ENCODE data around the gene DAP3.
"Not testable (repeated sequence)": the region's sequence is repeated elsewhere in the genome, so short reads cannot be mapped to it uniquely, and the experiment has no call there.

DAP3 gene

DNA sequence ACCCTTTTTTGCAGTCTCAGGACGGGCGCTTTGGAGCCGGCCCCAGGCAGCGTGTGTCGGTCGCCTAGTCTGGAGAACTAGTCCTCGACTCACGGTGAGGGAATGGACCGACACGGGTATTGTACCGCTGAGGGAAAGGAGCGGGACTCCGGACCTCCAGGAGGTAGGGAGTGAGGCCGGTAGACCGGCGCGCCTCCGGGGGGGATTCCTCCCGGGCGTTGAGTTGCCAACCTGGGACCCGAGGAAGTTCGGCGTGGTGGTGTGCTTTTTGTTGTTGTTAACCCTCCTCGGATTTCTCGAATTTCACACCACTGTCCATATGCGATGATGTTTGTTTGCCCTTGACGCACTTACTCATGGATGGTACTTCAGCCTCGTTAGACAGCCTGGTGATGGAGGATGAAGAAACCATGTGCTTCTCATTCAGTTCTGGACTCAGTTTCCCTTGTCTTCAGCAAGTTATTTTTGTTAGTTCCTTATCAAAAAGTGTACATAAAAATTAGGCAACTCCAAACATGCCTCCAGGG, at the start of gene DAP3:
Gene DAP3, plus strand, starts transcription at position 11 of the 527 bp plus-strand sequence. CDS start 20,689 bp downstream, outside the sequence.
- DNase-seq (ENCODE audit: insufficient read length, low spot score), result peak; percentile 85
- TF ChIP-seq POLR2A (IDR thresholded peaks at IDR 0.05; ENCODE audit: low read depth, low read length), result peak; percentile 83
- not testable (repeated sequence) for FAIRE-seq

DNA sequence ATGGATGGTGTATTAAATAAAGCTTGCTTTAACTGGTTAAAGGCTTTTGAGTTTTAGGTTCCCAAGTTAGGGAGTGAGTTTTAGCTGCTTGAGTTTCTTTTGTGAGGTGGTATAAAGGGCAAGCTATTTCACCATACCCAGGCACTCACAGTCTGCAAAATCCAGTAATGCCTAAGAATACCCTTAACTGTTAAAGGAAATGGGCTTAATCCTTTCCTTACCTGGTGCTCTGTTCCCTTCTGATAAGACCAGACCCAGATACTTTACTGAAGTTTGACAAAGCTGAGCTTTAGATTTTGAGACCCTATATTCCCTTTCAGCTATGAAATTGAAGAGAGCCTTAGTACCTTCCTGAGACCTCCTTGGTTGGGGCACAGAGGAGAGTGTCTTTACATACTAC, 48.5 kb upstream of the DAP3 start:
- FAIRE-seq (no peak), DNase-seq (ENCODE audit: insufficient read length, low spot score) (no peak)
- TF ChIP-seq POLR2A (IDR thresholded peaks at IDR 0.05; ENCODE audit: low read depth, low read length), result no peak

DNA sequence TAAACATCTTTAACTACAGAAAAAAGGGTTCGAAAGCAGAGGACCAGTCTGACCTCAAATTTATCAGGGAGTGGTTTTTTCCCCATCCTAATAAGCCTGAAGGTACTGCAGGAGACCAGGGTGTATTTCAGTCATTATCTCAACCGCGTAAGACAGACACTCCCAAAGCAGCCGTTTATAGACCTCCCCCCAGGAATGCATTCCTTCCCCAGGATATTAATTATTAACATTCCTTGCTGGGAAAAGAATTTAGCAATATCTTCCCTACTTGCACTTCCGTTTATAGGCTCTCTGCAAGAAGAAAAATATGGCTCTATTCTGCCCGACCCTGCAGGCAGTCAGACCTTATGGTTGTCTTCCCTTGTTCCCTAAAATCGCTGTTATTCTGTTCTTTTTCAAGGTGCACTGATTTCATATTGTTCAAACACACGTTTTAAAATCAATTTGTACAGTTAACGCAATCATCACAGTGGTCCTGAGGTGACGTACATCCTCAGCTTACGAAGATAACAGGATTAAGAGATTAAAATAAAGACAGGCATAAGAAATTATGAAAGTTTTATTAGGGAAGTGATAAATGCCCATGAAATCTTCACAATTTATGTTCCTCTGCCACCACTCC, 46.2 kb upstream of the DAP3 start:
- not testable (repeated sequence) for DNase-seq (ENCODE audit: insufficient read length, low spot score); FAIRE-seq

DNA sequence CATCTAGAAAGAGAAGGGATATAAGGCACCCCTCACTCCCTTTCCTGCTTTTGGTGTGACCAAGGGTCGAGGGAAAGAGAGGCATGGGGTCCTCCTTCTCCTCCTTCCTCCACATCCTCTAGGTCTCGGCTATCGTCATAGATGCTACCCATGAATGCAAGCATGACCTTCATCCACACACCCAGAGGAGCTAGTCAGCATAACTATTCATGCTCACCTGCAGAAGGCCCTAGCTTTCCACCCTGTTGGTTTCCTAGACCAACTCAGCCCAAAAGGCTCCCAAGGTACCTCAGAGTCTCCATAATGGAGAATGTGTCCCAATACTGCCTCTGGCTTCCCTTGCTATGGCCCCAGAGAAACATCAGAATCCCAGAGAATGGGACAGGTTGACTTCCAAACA, 45.7 kb upstream of the DAP3 start:
- DNase-seq (ENCODE audit: insufficient read length, low spot score) (no peak), FAIRE-seq (no peak)
- TF ChIP-seq POLR2A (IDR thresholded peaks at IDR 0.05; ENCODE audit: low read depth, low read length), result no peak

GRCh38 chr1:155645034-155645598, 43.8 kb upstream of the DAP3 start:
- FAIRE-seq, result no peak
- DNase-seq (ENCODE audit: insufficient read length, low spot score), result no peak
- TF ChIP-seq POLR2A (IDR thresholded peaks at IDR 0.05; ENCODE audit: low read depth, low read length), result no peak

- TF ChIP-seq POLR2A (IDR thresholded peaks at IDR 0.05; ENCODE audit: low read depth, low read length), result no peak
- DNase-seq (ENCODE audit: insufficient read length, low spot score) (no peak), FAIRE-seq (no peak)
These were observed 43.2 kb upstream of the DAP3 start for GRCh38 chr1:155645648-155646047.

GRCh38 chr1:155646307-155646706, 42.6 kb upstream of the DAP3 start:
- TF ChIP-seq POLR2A (IDR thresholded peaks at IDR 0.05; ENCODE audit: low read depth, low read length), result no peak
- no peak for DNase-seq (ENCODE audit: insufficient read length, low spot score)
- FAIRE-seq, result no peak

DNA sequence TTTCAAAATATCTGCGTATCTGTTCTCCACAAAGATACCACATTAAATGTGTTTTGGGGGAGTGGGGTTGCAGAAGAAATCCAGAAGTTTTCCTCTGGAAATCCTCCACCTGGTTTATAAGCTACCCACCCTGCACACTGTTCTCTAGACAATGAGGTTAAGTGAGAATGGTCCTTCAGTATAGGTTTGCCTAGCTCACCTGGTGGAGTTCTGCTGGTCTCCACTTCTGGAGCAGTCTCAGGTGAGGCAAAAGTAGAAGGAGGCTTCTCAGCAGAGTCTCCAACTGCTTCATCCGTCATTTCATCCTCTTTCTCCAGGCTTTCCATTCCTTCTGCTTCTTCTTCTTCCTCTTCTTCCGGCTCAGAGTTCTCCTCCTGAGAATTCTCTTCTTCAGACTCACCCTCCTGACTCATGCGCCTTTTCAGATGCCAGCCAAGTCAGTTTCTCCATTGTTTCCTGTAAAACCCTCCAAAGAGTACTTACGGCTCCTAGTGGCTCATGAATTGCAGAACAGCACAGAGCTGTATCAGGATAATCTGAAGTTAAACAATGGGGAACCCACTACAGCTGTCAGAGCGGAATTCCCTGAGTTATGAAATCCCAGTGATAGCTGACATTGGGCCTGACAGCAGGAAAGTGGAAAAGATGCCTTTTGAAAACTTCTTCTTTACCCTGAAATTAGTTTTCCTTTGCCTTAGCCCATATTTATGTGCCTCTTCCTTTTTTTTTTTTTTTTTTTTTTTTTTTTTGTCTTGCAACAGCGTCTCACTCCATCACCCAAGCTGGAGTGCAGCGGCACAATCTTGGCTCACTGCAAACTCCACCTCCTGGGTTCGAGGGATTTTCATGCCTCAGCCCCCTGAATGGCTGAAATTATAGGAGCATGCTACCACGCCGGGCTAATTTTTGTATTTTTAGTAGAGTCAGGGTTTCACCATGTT, 40.4 kb upstream of the DAP3 start:
- TF ChIP-seq POLR2A (IDR thresholded peaks at IDR 0.05; ENCODE audit: low read depth, low read length), result no peak
- DNase-seq (ENCODE audit: insufficient read length, low spot score) (peak; percentile 56), FAIRE-seq (peak; percentile 83)

DNA sequence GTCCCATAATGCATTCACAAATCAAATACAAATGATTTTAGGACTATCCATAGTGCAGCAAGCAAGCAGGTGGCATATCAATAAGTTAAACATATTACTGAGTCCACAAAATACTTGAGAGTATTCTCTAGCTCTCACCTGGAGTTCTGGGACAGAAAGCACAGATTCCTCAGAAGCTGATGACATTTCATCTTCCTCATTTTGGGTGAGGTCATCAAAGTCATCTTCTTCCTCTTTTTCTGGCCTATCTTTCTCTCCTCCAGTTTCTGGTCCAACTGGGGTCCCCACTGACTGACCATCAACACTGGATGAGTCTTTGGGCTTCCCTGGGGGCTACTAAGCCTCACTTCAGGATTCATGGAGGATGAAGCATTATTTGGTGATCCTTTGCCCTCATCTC, 39.2 kb upstream of the DAP3 start:
- no peak for TF ChIP-seq POLR2A (IDR thresholded peaks at IDR 0.05; ENCODE audit: low read depth, low read length)
- FAIRE-seq, result no peak
- DNase-seq (ENCODE audit: insufficient read length, low spot score), result no peak

- TF ChIP-seq POLR2A (IDR thresholded peaks at IDR 0.05; ENCODE audit: low read depth, low read length), result no peak
- FAIRE-seq, result no peak
- DNase-seq (ENCODE audit: insufficient read length, low spot score), result no peak
These were observed 38.6 kb upstream of the DAP3 start for GRCh38 chr1:155650231-155650757.

DNA sequence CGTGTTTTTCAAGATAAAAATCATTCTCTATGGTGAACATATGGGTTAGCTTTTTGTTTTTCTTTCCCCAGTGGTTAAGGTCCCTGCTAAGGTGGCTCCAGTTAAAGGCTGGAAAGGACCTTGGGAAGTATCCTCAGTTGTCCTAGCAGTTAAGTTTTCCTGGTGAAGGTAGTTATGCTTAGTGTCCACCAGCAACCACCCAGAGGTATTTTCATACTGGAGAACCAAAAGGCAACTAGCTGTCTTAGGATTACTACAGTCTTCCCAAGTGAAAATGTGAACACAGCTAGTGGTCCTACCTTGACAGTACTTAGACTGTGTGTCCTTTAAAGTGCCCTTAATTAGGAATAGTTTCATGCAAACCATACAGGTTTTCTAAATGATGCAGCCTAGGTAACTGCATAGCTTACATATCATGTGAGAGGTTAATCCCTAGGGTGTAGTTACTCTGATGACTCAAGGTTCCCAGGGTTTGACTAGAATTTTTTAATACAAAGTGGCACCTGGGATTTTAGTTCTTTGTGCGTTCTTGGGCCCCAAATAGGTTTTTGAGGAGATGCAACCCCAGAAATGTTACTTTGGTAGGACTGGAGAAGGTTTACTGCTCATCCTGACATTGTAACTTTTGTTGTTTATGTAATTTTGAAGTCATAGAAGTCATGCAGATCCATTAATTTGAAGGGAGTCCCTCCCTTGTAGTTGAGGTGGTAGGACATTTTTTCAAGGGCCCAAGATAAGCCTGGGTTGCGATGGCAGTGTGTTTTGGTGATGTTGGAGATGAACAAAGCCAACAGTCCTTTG, 36.8 kb upstream of the DAP3 start:
- FAIRE-seq (no peak), DNase-seq (ENCODE audit: insufficient read length, low spot score) (no peak)
- TF ChIP-seq POLR2A (IDR thresholded peaks at IDR 0.05; ENCODE audit: low read depth, low read length), result no peak

DNA sequence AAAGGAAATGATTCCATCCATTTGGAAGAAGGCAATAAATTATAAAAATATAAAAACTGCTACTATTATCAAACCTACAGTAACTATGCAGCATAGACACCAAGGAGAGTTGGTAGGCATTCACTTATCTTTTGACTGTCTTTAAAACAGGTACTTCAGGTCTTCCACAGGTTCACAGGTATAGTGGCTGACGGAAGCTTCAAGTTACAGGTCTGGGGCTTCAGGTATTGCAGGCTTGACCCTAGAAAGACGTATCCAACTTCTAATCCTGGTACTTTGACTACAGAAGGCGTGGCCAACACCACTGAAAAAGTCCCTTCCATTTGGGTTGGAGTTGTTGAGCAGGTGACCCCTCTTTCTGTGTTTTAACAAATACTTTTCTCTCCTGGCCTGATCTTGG, 35.9 kb upstream of the DAP3 start:
- TF ChIP-seq POLR2A (IDR thresholded peaks at IDR 0.05; ENCODE audit: low read depth, low read length), result no peak
- no peak for DNase-seq (ENCODE audit: insufficient read length, low spot score)

DNA sequence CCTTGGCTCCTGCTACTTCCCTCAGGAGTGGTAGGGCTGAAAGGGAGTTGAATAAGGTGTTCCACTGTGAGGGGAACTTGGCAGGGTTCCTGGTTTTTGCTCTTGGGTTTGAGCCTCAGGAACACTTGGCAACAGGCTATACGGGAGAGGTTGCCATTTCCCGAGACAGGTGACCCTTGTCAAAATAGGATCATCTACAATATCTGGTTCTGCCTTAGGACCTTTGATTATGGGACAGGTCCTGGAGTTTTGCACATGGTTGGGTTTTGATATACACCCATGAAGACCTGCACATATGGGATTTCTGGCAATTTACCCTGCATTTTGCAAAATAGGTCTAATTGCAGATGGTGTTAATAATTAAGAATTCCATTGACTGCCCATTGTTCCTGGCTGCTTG, 31.4 kb upstream of the DAP3 start:
- FAIRE-seq (no peak), DNase-seq (ENCODE audit: insufficient read length, low spot score) (no peak)
- no peak for TF ChIP-seq POLR2A (IDR thresholded peaks at IDR 0.05; ENCODE audit: low read depth, low read length)

More for the DNA sequence above, 35.9 kb upstream of the DAP3 start:
- no peak for FAIRE-seq

DNA sequence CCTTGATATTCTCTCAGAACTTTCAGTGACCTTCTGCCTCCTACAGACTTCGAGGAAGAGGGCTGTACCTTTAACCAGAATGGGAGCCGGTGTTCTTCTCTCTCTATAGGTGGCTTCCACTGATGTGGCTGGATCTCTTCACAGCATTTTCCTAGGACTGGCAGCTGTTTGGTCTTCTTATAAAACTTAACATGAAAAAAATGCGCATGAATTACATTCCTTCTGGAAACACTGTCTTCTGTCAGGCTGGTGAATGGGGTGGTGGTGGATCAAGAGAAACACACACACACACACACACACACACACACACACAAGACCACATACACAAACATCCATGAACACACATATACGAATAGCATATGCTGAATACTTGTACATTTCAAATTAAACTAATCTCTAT, 27.7 kb upstream of the DAP3 start:
- not testable (repeated sequence) for DNase-seq (ENCODE audit: insufficient read length, low spot score); FAIRE-seq
